ENCODE measurements around the gene CERS4. TPM values are rescaled to one million over a fixed set of nuclear protein-coding genes. Genes with fewer than 3 reads are reported as not detected.

CERS4 gene
- total and polyA plus RNA-seq, 10 of the 15 experiments (the other 5 are each of a cell fraction or from before 2014, with no cell fraction given), result 0.34 to 62.1 (median 20.7) TPM

GRCh38 chr19:8196271-8196927 is 12.8 kb upstream of the CERS4 start (continued):
- 0 out of 2 replicates have a peak, but pooled peaks have one; percentile 15 for TF ChIP-seq ZNF592 (IDR thresholded peaks at IDR 0.05)
- TF ChIP-seq SPI1 (IDR thresholded peaks at IDR 0.05; ENCODE audit: borderline replicate concordance, insufficient read depth, low read depth, low read length), result peak; percentile 92
- no peak for TF ChIP-seq JUND (IDR thresholded peaks at IDR 0.05; ENCODE audit: low read depth, low read length)
- no peak; the same call in 1 of the 2 replicates for TF ChIP-seq FOXM1 (IDR thresholded peaks at IDR 0.05; ENCODE audit: low read depth, low read length)
- no peak for TF ChIP-seq SUPT20H (IDR thresholded peaks at IDR 0.05; ENCODE audit: borderline replicate concordance, control insufficient read depth, low read depth, low read length)
- TF ChIP-seq ETV6 (conservative IDR thresholded peaks at IDR 0.05 in 1 of 2, IDR thresholded peaks at IDR 0.05 in 1 of 2; ENCODE audit: borderline replicate concordance in 1 of 2, low read depth in 1 of 2), result no peak
- TF ChIP-seq SMAD5 (IDR thresholded peaks at IDR 0.05; ENCODE audit: low read depth), result no peak
- peak; percentile 96 to 97 for TF ChIP-seq IKZF2 (IDR thresholded peaks at IDR 0.05)
- TF ChIP-seq PRDM15 (CRISPR knock-in tag; IDR thresholded peaks at IDR 0.05), result no peak
- peak; percentile 54 to 76; a peak in 2 of 4 replicates for TF ChIP-seq BHLHE40 (IDR thresholded peaks at IDR 0.05; ENCODE audit: borderline replicate concordance in 1 of 2, low read depth in 2 of 2, low read length in 1 of 2)
- no peak for TF ChIP-seq ELK1 (IDR thresholded peaks at IDR 0.05; ENCODE audit: low read depth, low read length)
- TF ChIP-seq ZSCAN29 (IDR thresholded peaks at IDR 0.05), result no peak
- peak; percentile 94 for TF ChIP-seq BCL11A (IDR thresholded peaks at IDR 0.05; ENCODE audit: low read depth, low read length)
- TF ChIP-seq TCF3 (IDR thresholded peaks at IDR 0.05; ENCODE audit: borderline replicate concordance, insufficient read depth, low read depth, low read length), result no peak
- TF ChIP-seq IKZF1 (conservative IDR thresholded peaks at IDR 0.05), result peak; percentile 94
- no peak for TF ChIP-seq ZNF207 (IDR thresholded peaks at IDR 0.05; ENCODE audit: borderline replicate concordance)
- TF ChIP-seq BMI1 (IDR thresholded peaks at IDR 0.05; ENCODE audit: borderline replicate concordance), result peak; percentile 44; the same call in 1 of the 2 replicates
- TF ChIP-seq MTA3 (IDR thresholded peaks at IDR 0.05; ENCODE audit: borderline replicate concordance, low read length), result no peak
- 0 out of 2 replicates have a peak, but pooled peaks have one; percentile 39 for TF ChIP-seq NBN (IDR thresholded peaks at IDR 0.05)
